GM21423 (cell line): ENCODE results near the gene PDLIM1.
"Not testable (repeated sequence)": the region's sequence is repeated elsewhere in the genome, so short reads cannot be mapped to it uniquely, and the experiment has no call there.

Experiments used
- ATAC-seq: cut with Tn5 transposase; IDR thresholded peaks from one replicate; pipeline ENCODE4 v1.9.1; 2021; ENCODE audit warnings: mild to moderate bottlenecking, moderate library complexity; ENCODE audit not compliant: unreplicated experiment

Gene PDLIM1

DNA sequence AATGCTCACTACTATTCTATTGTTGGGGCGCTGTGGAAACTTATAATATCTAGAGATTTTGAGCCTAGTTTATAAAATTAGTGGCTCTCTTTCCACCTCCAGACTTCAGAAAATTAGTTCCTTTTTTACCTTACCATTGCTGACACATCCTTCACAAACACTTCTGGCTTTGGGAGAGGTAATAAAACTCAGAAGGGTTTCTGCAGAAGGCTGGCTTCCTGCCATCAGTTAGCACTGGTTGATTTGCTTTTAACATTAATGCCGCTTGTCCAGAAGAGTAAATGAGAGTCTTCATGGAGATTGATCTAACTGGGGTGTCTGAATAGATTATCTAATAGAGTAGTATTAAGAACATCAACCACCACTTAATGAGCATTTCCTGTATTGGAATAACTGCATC lies 76.4 kb downstream of the PDLIM1 start:
- no peak for ATAC-seq

DNA sequence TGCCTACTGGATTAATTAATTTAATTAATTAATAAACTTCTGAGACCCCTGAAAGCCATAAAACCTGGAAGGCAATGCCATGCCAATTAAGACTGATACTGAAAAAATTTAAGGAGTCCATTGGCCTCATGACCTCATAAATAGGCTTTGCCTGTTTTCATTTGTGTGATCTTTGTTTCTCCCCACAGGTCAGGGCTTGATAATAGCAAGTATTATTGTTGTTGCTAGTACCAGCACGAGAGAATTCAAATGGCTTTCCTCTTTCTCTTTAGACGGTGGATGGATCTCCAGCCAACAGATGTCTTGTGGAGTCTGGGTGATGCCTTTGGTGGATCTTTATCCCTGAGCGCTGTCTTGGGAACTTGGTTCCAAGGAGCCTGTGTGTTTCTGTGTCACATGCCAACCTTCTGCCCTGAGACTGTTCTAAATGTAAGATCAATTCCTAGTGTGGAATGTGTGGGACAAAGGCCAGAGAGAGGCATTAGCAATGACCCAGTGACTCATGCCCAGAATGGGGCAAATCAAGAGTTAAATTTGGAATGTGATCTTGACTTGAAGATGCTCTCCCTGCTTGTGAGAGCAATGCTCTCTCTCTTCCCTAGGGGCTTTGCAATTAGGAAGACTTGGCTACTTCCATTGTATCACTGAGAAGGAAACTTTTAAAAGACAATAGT lies 79.1 kb downstream of the PDLIM1 start:
- ATAC-seq: no peak

GRCh38 chr10:95209509-95210127 lies 81.2 kb downstream of the PDLIM1 start:
- ATAC-seq: no peak

DNA sequence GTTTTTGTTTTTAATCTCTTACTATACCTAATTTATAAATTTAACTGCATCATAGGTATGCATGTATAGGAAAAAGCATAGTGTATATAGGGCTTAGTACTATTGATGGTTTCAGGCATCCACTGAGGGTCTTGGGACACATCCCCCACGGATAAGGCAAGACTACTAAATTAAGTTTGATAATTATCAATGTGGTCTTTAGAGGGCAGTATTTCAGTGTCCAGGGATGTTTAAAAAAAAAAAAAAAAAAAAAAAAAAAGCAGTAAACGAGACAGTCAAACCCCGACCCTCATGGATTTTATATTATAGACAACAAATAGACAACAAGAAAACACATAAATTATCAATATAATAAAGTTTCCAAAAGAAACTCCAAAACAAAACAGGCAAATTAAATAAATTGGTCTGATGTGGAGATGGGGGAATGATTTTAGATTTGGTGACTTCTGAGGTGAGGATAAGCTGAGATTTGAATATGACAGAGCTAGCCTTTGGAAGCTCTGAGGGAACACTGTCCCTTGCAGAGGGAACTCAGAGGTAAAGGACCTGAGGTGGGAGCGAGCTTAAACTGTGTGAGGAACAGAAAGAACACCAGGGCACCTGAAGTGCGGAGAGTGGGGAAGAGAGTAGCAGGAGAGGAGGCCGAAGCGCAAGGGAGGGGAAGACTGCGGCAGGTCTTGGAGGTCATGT lies 82.0 kb downstream of the PDLIM1 start:
- ATAC-seq: no peak

DNA sequence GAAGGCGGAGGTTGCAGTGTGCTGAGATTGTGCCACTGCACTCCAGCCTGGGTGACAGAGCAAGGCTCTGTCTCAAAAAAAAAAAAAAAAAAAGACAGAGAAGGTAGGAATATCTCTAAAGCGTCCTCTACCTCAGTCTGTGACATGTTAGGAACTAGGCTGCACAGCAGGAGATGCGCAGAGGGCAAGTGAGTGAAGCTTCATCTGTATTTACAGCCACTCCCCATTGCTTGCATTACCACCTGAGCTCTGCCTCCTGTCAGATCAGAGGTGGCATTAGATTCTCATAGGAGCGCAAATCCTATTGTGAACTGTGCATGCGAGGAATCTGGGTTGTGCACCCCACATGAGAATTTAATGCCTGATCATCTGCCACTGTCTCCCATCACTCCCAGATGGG lies 87.9 kb downstream of the PDLIM1 start:
- not testable (repeated sequence) for ATAC-seq

GRCh38 chr10:95201736-95202135 lies 89.1 kb downstream of the PDLIM1 start:
- ATAC-seq: no peak

- no peak for ATAC-seq
These were observed 94.8 kb downstream of the PDLIM1 start for GRCh38 chr10:95196046-95196445.

GRCh38 chr10:95193944-95194343 lies 96.9 kb downstream of the PDLIM1 start, which contains the start of gene ACSM6:
Gene ACSM6 (plus strand): TSS chr10:95194238. CDS start chr10:95194486, 248 bp downstream.
- ATAC-seq: no peak

- no peak for ATAC-seq
These were observed 102.2 kb downstream of the PDLIM1 start for GRCh38 chr10:95188593-95188992.

DNA sequence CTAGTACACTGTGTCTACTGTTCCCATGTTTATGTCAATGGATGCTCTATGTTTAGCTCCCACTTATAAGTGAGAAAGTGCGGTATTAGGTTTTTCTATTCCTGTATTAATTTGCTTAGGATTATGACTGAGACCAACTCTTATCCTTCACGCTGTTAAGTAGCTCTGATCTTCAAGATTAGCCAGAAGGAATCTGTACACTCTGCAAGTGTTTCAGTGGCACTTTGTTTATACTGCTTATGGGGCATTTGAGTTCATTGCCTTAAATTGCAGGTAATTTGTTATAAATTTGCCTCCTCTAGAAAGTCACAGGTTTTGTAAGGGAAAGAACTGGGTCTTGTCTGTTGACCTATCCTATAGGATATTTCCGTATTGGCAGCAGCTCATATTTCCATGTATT lies 103.2 kb downstream of the PDLIM1 start:
- ATAC-seq: no peak
